ENCODE results near the gene PALM. TPM values are rescaled to one million over a fixed set of nuclear protein-coding genes. Genes with fewer than 3 reads are reported as not detected.

PALM gene
- polyA plus RNA-seq, 2 of the 4 experiments (the other 2 are of a cell fraction): 3.0 to 15.7 TPM

DNA sequence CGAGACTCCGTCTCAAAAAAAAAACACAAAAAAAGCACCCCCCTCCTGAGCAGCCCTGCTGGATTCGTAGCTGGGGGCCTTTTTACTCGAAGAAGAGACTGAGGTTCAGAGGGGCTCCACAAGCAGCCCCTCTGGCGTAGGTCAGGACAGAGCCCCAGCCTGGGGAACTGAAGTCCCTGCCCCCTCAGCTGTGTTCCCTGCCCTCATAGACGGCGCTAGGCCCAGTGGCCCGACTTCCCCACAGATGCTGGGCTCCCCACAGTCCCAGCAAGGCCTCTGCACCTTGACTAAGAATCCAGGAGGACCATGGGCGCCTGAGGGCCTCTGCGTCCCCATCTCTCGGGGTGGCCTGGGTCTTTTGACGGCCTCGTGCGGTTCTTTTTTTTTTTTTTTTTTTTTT lies 41.1 kb downstream of the PALM start:
- Histone ChIP-seq H3K4me2 (no peak overlapping the region), H3K9me3 (peaks cover 16% of the 10 kb centered on the region; the same call in 2 of the 3 replicates), H3K27ac (peak overlapping the region; percentile 99 to 100), H3K4me3 (no peak overlapping the region), H3K4me1 (peaks cover 27% of the 10 kb centered on the region)
- TF ChIP-seq RFX5 (IDR thresholded peaks at IDR 0.05) (no peak), KDM5A (IDR thresholded peaks at IDR 0.05) (no peak), PBX3 (IDR thresholded peaks at IDR 0.05) (no peak), ZFP36 (IDR thresholded peaks at IDR 0.05; ENCODE audit: borderline replicate concordance, partially characterized antibody) (no peak), SREBF2 (IDR thresholded peaks at IDR 0.05) (no peak), RAD21 (conservative IDR thresholded peaks at IDR 0.05 in 1 of 2, IDR thresholded peaks at IDR 0.05 in 1 of 2) (no peak), MAFK (IDR thresholded peaks at IDR 0.05; ENCODE audit: partially characterized antibody) (no peak), JUN (IDR thresholded peaks at IDR 0.05) (no peak), SMC3 (IDR thresholded peaks at IDR 0.05) (no peak), NPAS2 (CRISPR knock-in tag; IDR thresholded peaks at IDR 0.05; ENCODE audit: borderline replicate concordance) (no peak), MYC (IDR thresholded peaks at IDR 0.05; ENCODE audit: borderline replicate concordance, low read length) (no peak), EHMT2 (IDR thresholded peaks at IDR 0.05; ENCODE audit: low read depth) (no peak), HOXA7 (CRISPR knock-in tag; IDR thresholded peaks at IDR 0.05) (no peak), PHF8 (IDR thresholded peaks at IDR 0.05; ENCODE audit: borderline replicate concordance, low read depth) (no peak), BHLHE40 (IDR thresholded peaks at IDR 0.05; ENCODE audit: low read depth, low read length) (no peak), NFE2L2 (conservative IDR thresholded peaks at IDR 0.05; ENCODE audit: low read length) (no peak)
- TF ChIP-seq, protein P1, sequence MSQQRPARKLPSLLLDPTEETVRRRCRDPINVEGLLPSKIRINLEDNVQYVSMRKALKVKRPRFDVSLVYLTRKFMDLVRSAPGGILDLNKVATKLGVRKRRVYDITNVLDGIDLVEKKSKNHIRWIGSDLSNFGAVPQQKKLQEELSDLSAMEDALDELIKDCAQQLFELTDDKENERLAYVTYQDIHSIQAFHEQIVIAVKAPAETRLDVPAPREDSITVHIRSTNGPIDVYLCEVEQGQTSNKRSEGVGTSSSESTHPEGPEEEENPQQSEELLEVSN (IDR thresholded peaks at IDR 0.05; ENCODE audit: borderline replicate concordance, low read depth): no peak
- TF ChIP-seq, protein P2, sequence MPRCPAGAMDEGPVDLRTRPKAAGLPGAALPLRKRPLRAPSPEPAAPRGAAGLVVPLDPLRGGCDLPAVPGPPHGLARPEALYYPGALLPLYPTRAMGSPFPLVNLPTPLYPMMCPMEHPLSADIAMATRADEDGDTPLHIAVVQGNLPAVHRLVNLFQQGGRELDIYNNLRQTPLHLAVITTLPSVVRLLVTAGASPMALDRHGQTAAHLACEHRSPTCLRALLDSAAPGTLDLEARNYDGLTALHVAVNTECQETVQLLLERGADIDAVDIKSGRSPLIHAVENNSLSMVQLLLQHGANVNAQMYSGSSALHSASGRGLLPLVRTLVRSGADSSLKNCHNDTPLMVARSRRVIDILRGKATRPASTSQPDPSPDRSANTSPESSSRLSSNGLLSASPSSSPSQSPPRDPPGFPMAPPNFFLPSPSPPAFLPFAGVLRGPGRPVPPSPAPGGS (IDR thresholded peaks at IDR 0.05): no peak
- TF ChIP-seq, protein P3, sequence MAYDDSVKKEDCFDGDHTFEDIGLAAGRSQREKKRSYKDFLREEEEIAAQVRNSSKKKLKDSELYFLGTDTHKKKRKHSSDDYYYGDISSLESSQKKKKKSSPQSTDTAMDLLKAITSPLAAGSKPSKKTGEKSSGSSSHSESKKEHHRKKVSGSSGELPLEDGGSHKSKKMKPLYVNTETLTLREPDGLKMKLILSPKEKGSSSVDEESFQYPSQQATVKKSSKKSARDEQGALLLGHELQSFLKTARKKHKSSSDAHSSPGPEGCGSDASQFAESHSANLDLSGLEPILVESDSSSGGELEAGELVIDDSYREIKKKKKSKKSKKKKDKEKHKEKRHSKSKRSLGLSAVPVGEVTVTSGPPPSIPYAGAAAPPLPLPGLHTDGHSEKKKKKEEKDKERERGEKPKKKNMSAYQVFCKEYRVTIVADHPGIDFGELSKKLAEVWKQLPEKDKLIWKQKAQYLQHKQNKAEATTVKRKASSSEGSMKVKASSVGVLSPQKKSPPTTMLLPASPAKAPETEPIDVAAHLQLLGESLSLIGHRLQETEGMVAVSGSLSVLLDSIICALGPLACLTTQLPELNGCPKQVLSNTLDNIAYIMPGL (CRISPR knock-in tag; IDR thresholded peaks at IDR 0.05; ENCODE audit: borderline replicate concordance): no peak
- no peak for FAIRE-seq
- ChIA-PET CTCF (interaction anchor here (1.4 to 4.1 kb wide), 3 partner anchors 9 to 15 kb away, joined by 5 to 23 read pairs (median 5); no protein-coding TSS in a partner anchor), POLR2A (no interaction called here)
- 80% methylated on average over 10 of the region's 14 CpGs for WGBS (ENCODE audit: missing lambda C conversion rate)
- no peak for DNase-seq (ENCODE audit: low read depth in 1 of 2, low spot score in 1 of 2)
- no peak for ATAC-seq

- H3K27ac ChIP-seq: peak within 1 kb of the TSS; percentile 99 to 100
- peaks cover 10% of the 10 kb centered on the region; the same call in 2 of the 3 replicates for H3K9me3 ChIP-seq
- DNase-seq (ENCODE audit: low read depth in 1 of 2, low spot score in 1 of 2) (peak; percentile 41 to 84), ATAC-seq (peak; percentile 45; a peak in 5 of 6 replicates), FAIRE-seq (no peak)
- POLR2A ChIA-PET: interaction anchor here (0.6 to 2.6 kb wide), 5 partner anchors 9 to 97 kb away, joined by 3 to 26 read pairs (median 6); partner anchors contain the start of genes FSTL3 and RNF126
- CTCF ChIA-PET: interaction anchor here (1.0 to 4.1 kb wide), 3 partner anchors 10 to 19 kb away, joined by 4 to 23 read pairs (median 18); no protein-coding TSS in a partner anchor
- H3K4me3 ChIP-seq: peak within 1 kb of the TSS; percentile 89
- peak within 1 kb of the TSS; percentile 91 for H3K4me2 ChIP-seq
- WGBS (ENCODE audit: missing lambda C conversion rate): 4% methylated on average over 5 of the region's 31 CpGs
- peaks cover 33% of the 10 kb centered on the region for H3K4me1 ChIP-seq
- no peak for TF ChIP-seq HEYL (CRISPR knock-in tag; IDR thresholded peaks at IDR 0.05)
- peak; percentile 43 for TF ChIP-seq POLR2A (IDR thresholded peaks at IDR 0.05; ENCODE audit: low read length)
- TF ChIP-seq POLR2AphosphoS2 (conservative IDR thresholded peaks at IDR 0.05; ENCODE audit: low read length): no peak
- peak; percentile 92 for TF ChIP-seq ZFP36 (IDR thresholded peaks at IDR 0.05; ENCODE audit: borderline replicate concordance, partially characterized antibody)
- TF ChIP-seq TFCP2L1 (CRISPR knock-in tag; IDR thresholded peaks at IDR 0.05): 0 out of 2 replicates have a peak, but pooled peaks have one; percentile 5
- TF ChIP-seq PHF8 (IDR thresholded peaks at IDR 0.05; ENCODE audit: borderline replicate concordance, low read depth): peak; percentile 32; the same call in 1 of the 2 replicates
- no peak for TF ChIP-seq NPAS2 (CRISPR knock-in tag; IDR thresholded peaks at IDR 0.05; ENCODE audit: borderline replicate concordance)
- peak; percentile 35; the same call in 1 of the 2 replicates for TF ChIP-seq KDM1A (IDR thresholded peaks at IDR 0.05; ENCODE audit: low read depth)
- no peak for TF ChIP-seq RNF2 (IDR thresholded peaks at IDR 0.05; ENCODE audit: borderline replicate concordance, low read depth)
- no peak for TF ChIP-seq ZNF302 (CRISPR knock-in tag; IDR thresholded peaks at IDR 0.05)
- TF ChIP-seq JUN (IDR thresholded peaks at IDR 0.05): peak; percentile 7 to 67; a peak in 4 of 5 replicates
- TF ChIP-seq, protein P2 (IDR thresholded peaks at IDR 0.05): peak; percentile 70; the same call in 2 of the 3 replicates
- no peak for TF ChIP-seq HDAC2 (IDR thresholded peaks at IDR 0.05)
- TF ChIP-seq MAZ (IDR thresholded peaks at IDR 0.05; ENCODE audit: borderline replicate concordance, low read depth, low read length): peak; percentile 30; the same call in 1 of the 2 replicates
Measured at GRCh38 chr19:750640-751423, 42.1 kb downstream of the PALM start, which contains the start of gene MISP. Gene MISP (plus strand): TSS chr19:751112. CDS start chr19:756947, 5,835 bp downstream.

Data from A549 (cell line).